Measurements from ENCODE around the gene ERBIN. TPM values are rescaled to one million over a fixed set of nuclear protein-coding genes. Genes with fewer than 3 reads are reported as not detected.

ERBIN gene
- total RNA-seq, 1 donor from 2014 or later = 88.5 TPM

DNA sequence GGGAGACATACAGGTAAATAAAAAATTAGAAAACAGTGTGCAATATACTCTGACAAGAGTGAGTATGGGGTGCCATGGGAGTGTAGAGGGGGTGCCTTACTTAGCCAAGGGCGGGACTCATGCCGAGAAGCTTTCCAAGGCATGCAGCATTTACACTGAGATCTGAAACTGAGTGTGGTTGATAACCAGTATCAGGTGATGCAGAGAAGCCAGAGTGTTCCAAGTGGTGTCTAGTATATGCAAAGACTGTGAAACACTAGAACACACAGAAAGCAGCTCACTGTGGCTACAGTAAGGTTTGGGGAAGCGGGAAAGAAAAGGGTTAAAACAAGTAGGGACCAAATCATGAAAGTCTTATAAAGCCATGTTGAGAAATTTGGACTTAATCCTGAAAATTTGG lies 30.5 kb upstream of the ERBIN start:
- no peak for DNase-seq

GRCh38 chr5:65900746-65901145 lies 25.6 kb upstream of the ERBIN start:
- Mint-ChIP-seq H3K27me3 (no peaks in the 10 kb centered on the region), H3K4me1 (no peaks in the 10 kb centered on the region), H3K9me3 (no peaks in the 10 kb centered on the region), H3K4me3 (no peak overlapping the region), H3K27ac (no peak overlapping the region), H3K36me3 (ENCODE audit: low read depth) (no peaks in the 10 kb centered on the region)
- ATAC-seq (ENCODE audit: low read depth) = no peak
- POLR2A ChIA-PET = no interaction called here
- TF ChIP-seq, protein P1, sequence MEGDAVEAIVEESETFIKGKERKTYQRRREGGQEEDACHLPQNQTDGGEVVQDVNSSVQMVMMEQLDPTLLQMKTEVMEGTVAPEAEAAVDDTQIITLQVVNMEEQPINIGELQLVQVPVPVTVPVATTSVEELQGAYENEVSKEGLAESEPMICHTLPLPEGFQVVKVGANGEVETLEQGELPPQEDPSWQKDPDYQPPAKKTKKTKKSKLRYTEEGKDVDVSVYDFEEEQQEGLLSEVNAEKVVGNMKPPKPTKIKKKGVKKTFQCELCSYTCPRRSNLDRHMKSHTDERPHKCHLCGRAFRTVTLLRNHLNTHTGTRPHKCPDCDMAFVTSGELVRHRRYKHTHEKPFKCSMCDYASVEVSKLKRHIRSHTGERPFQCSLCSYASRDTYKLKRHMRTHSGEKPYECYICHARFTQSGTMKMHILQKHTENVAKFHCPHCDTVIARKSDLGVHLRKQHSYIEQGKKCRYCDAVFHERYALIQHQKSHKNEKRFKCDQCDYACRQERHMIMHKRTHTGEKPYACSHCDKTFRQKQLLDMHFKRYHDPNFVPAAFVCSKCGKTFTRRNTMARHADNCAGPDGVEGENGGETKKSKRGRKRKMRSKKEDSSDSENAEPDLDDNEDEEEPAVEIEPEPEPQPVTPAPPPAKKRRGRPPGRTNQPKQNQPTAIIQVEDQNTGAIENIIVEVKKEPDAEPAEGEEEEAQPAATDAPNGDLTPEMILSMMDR (IDR thresholded peaks at IDR 0.05) = no peak
- DNase-seq = no peak
- CTCF ChIA-PET = no interaction called here
- intact Hi-C loops (cut with micrococcal nuclease) = no loop called here

More for the DNA sequence above, 30.5 kb upstream of the ERBIN start:
- Mint-ChIP-seq H3K9me3 (no peaks in the 10 kb centered on the region), H3K27me3 (no peaks in the 10 kb centered on the region), H3K4me3 (no peak overlapping the region), H3K36me3 (ENCODE audit: low read depth) (no peaks in the 10 kb centered on the region), H3K27ac (no peak overlapping the region), H3K4me1 (no peaks in the 10 kb centered on the region)
- ChIA-PET POLR2A (no interaction called here), CTCF (no interaction called here)
- intact Hi-C loops (cut with micrococcal nuclease) = no loop called here
- TF ChIP-seq, protein P1 (IDR thresholded peaks at IDR 0.05) = no peak
- no peak for ATAC-seq (ENCODE audit: low read depth)

DNA sequence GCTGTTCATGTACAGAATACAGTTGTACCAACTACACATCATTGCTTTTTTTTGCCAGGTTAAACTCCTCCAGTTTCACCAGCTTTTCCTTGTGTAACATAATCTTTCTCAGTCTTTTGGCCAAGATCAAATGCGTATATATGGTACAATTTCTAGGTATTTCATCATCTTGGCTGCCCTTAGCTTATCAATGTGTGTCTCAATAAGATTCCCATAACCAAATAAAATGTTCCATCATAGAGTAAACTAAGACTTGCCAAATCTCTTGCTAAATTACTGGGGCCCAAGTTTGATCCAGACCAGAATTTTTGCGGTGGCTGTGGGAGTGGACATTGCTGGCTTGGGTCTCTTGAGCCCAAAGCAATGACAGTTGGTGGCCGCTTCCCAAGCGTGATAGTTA lies 24.3 kb upstream of the ERBIN start:
- Mint-ChIP-seq H3K4me3 (no peak overlapping the region), H3K4me1 (no peaks in the 10 kb centered on the region), H3K9me3 (no peaks in the 10 kb centered on the region), H3K27me3 (no peaks in the 10 kb centered on the region), H3K36me3 (ENCODE audit: low read depth) (no peaks in the 10 kb centered on the region), H3K27ac (no peak overlapping the region)
- DNase-seq (no peak), ATAC-seq (ENCODE audit: low read depth) (no peak)
- TF ChIP-seq, protein P1 (IDR thresholded peaks at IDR 0.05) = no peak
- ChIA-PET POLR2A (no interaction called here), CTCF (no interaction called here)
- intact Hi-C loops (cut with micrococcal nuclease) = no loop called here

DNA sequence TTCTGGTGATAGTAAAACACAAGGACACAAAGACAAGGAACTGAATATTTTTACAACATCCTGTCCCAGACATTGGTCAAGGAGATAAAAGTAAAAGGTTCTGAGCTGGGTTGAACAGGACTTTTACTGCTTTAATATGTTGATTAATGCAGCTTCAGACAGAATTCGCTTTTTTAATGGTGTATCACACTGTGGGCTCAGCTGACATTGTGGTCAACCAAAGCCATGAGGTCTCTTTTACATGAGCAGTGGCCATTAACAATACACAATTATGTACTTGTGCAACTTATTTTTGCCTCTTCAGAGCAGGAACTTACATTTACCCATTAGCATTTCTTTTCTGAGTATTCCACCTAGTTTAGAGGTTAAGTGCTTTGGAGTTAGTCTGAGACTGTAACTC lies 22.8 kb upstream of the ERBIN start:
- intact Hi-C loops (cut with micrococcal nuclease) = no loop called here
- ATAC-seq (ENCODE audit: low read depth) (no peak), DNase-seq (no peak)
- ChIA-PET CTCF (no interaction called here), POLR2A (no interaction called here)
- H3K27me3 Mint-ChIP-seq = no peaks in the 10 kb centered on the region
- H3K4me3 Mint-ChIP-seq = no peak overlapping the region
- no peaks in the 10 kb centered on the region for H3K4me1 Mint-ChIP-seq
- no peaks in the 10 kb centered on the region for H3K9me3 Mint-ChIP-seq
- H3K36me3 Mint-ChIP-seq (ENCODE audit: low read depth) = no peaks in the 10 kb centered on the region
- H3K27ac Mint-ChIP-seq = no peak overlapping the region
- TF ChIP-seq, protein P1 (IDR thresholded peaks at IDR 0.05) = no peak

DNA sequence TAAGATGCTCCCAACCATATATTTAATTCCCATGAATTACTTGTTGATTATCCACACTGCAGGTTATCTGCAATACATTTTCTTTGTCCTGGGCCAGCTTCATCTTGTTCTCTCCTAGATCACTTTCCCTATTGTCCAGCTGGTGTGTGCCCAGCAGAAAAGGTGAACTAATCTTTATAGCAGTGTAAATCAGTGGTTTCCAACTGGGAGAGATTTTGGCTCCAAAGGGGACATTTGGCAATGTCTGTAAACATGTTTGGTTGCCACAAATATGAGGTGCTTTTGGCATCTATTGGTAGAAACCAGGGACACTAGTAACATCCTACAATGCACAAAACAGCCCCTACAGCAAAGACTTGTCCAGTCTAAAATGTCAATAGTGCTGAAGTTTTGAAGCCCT lies 20.1 kb upstream of the ERBIN start:
- TF ChIP-seq, protein P1 (IDR thresholded peaks at IDR 0.05) = no peak
- no peaks in the 10 kb centered on the region for H3K4me1 Mint-ChIP-seq
- ATAC-seq (ENCODE audit: low read depth) (no peak), DNase-seq (no peak)
- H3K4me3 Mint-ChIP-seq = no peak overlapping the region
- H3K27me3 Mint-ChIP-seq = no peaks in the 10 kb centered on the region
- no peaks in the 10 kb centered on the region for H3K9me3 Mint-ChIP-seq
- intact Hi-C loops (cut with micrococcal nuclease) = no loop called here
- POLR2A ChIA-PET = no interaction called here
- H3K36me3 Mint-ChIP-seq (ENCODE audit: low read depth) = no peaks in the 10 kb centered on the region
- H3K27ac Mint-ChIP-seq = no peak overlapping the region
- CTCF ChIA-PET = no interaction called here

Data from activated B cell treated with CpG ODN at 0.5 μM for 24 hours (primary cell).